ENCODE data around the gene PERCC1.
"Not testable (repeated sequence)": the region's sequence is repeated elsewhere in the genome, so short reads cannot be mapped to it uniquely, and the experiment has no call there.

PERCC1 gene

GRCh38 chr16:1435921-1436697 is 5.2 kb downstream of the PERCC1 start:
- DNase-seq: no peak

- DNase-seq: no peak
Observed at GRCh38 chr16:1436731-1437355, 6.0 kb downstream of the PERCC1 start.

GRCh38 chr16:1437606-1438005 is 6.7 kb downstream of the PERCC1 start:
- no peak for DNase-seq

- no peak for DNase-seq
Observed at GRCh38 chr16:1438229-1439057, 7.6 kb downstream of the PERCC1 start.

- no peak for DNase-seq
Observed at GRCh38 chr16:1439058-1439698, 8.3 kb downstream of the PERCC1 start.

GRCh38 chr16:1439699-1440074 is 8.8 kb downstream of the PERCC1 start:
- not testable (repeated sequence) for DNase-seq

- no peak for DNase-seq
Observed at GRCh38 chr16:1441391-1441829, 10.5 kb downstream of the PERCC1 start.

GRCh38 chr16:1442697-1443096 is 11.8 kb downstream of the PERCC1 start:
- no peak for DNase-seq

GRCh38 chr16:1443403-1443973 is 12.6 kb downstream of the PERCC1 start:
- DNase-seq: no peak

GRCh38 chr16:1443980-1444729 is 13.3 kb downstream of the PERCC1 start, which contains the start of gene CCDC154:
Gene CCDC154 (minus strand): TSS chr16:1444556. CDS start chr16:1444322, 234 bp downstream.
- DNase-seq: no peak

- DNase-seq: no peak
Observed at GRCh38 chr16:1444730-1445517, 14.0 kb downstream of the PERCC1 start.

GRCh38 chr16:1445518-1446203 is 14.8 kb downstream of the PERCC1 start:
- DNase-seq: no peak

GRCh38 chr16:1446296-1447080 is 15.6 kb downstream of the PERCC1 start:
- DNase-seq: no peak

GRCh38 chr16:1447965-1448364 is 17.1 kb downstream of the PERCC1 start:
- DNase-seq: no peak

GRCh38 chr16:1448536-1449116 is 17.7 kb downstream of the PERCC1 start:
- no peak for DNase-seq

- no peak for DNase-seq
Observed at GRCh38 chr16:1449201-1449788, 18.4 kb downstream of the PERCC1 start.

GRCh38 chr16:1450218-1450617 is 19.3 kb downstream of the PERCC1 start:
- no peak for DNase-seq

- no peak for DNase-seq
Observed at GRCh38 chr16:1450841-1451240, 20.0 kb downstream of the PERCC1 start.

Data from stimulated activated CD4-positive, alpha-beta T cell treated with anti-CD3 and anti-CD28 coated beads, Interleukin-4, amount 100 ng/mL, for 4 hours (primary cell).